ENCODE data around the gene DCTN4. TPM values are rescaled to one million over a fixed set of nuclear protein-coding genes. Genes with fewer than 3 reads are reported as not detected.

The DCTN4 gene
- total RNA-seq, 1 experiment from 2014 or later: 66.8 TPM

DNA sequence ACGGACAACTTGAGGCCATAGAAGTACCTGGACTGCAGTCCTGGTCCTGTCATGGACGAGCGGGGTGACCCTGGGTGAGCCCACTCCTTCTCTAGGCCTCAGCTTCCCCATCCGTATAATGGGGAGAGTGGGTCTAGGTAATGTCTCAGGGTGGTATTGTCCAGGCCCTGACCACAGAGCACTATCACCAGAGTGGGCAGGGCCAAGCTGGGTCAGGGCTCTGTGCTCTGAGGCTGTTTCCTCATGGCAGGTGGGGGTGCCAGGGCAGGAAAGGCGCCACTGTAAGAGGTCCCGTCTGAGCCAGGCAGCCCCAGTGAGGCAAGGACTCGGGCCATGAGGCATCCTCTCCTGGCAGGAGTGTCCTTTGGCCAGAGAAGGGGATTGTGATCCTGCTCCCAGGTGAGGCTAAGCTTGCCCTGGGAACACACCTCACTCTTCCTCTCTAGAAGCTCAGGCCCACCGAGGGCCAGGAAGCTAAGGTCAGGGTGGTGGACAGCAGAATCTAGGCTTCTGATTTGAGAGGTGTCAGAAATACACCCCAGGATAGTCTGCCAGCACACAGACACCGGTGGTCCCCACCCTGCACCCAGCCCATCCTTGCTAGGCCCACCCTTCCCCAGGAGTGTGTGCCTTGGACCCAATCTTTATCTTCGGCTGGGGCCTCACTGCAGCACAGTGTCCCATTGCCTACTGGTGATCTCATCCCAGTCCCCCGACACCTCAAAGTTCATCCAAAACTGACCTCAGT lies 99.3 kb downstream of the DCTN4 start:
- ChIA-PET POLR2A (interaction anchor here (0.5 kb wide), 1 partner anchor 30 kb away, joined by 5 read pairs; no protein-coding TSS in a partner anchor), CTCF (interaction anchor here (0.6 to 1.3 kb wide), 2 partner anchors 100 to 103 kb away, joined by 4 to 5 read pairs; no protein-coding TSS in a partner anchor)
- DNase-seq (ENCODE audit: low read depth, low spot score): no peak
- intact Hi-C loops (cut with micrococcal nuclease; ENCODE audit: unreplicated experiment): no loop called here
- Histone ChIP-seq H3K36me3 (ENCODE audit: control insufficient read depth, insufficient read depth, low read length) (no peaks in the 10 kb centered on the region), H3K4me3 (ENCODE audit: low read depth in 2 of 2, low read length in 2 of 2) (no peak overlapping the region), H3K4me1 (ENCODE audit: control insufficient read depth, insufficient read depth, low read length) (peaks cover 9% of the 10 kb centered on the region; the same call in 1 of the 2 replicates), H3K27ac (ENCODE audit: low read length) (no peak overlapping the region), H3K9me3 (ENCODE audit: control insufficient read depth, insufficient read depth, low read depth, low read length) (no peaks in the 10 kb centered on the region), H3K27me3 (ENCODE audit: control insufficient read depth, insufficient read depth, low read length) (no peaks in the 10 kb centered on the region)
- ATAC-seq: no peak
- in situ Hi-C loops (cut with HindIII; ENCODE audit: low pct_unique_long_range_greater_than_20kb, low sequenced_read_pairs): no loop called here
- BruUV-seq (replicated peaks): no TSS peak
- TF ChIP-seq SIN3A (IDR thresholded peaks at IDR 0.05; ENCODE audit: borderline replicate concordance, insufficient read depth, low read depth, low read length): no peak
- TF ChIP-seq POLR2AphosphoS5 (IDR thresholded peaks at IDR 0.05; ENCODE audit: low read depth, low read length): no peak
- no peak for TF ChIP-seq TCF7L2 (IDR thresholded peaks at IDR 0.05; ENCODE audit: low read depth, low read length)
- TF ChIP-seq CTCF (IDR thresholded peaks at IDR 0.05): no peak
- TF ChIP-seq, protein P1, sequence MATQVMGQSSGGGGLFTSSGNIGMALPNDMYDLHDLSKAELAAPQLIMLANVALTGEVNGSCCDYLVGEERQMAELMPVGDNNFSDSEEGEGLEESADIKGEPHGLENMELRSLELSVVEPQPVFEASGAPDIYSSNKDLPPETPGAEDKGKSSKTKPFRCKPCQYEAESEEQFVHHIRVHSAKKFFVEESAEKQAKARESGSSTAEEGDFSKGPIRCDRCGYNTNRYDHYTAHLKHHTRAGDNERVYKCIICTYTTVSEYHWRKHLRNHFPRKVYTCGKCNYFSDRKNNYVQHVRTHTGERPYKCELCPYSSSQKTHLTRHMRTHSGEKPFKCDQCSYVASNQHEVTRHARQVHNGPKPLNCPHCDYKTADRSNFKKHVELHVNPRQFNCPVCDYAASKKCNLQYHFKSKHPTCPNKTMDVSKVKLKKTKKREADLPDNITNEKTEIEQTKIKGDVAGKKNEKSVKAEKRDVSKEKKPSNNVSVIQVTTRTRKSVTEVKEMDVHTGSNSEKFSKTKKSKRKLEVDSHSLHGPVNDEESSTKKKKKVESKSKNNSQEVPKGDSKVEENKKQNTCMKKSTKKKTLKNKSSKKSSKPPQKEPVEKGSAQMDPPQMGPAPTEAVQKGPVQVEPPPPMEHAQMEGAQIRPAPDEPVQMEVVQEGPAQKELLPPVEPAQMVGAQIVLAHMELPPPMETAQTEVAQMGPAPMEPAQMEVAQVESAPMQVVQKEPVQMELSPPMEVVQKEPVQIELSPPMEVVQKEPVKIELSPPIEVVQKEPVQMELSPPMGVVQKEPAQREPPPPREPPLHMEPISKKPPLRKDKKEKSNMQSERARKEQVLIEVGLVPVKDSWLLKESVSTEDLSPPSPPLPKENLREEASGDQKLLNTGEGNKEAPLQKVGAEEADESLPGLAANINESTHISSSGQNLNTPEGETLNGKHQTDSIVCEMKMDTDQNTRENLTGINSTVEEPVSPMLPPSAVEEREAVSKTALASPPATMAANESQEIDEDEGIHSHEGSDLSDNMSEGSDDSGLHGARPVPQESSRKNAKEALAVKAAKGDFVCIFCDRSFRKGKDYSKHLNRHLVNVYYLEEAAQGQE (IDR thresholded peaks at IDR 0.05; ENCODE audit: insufficient read depth in 1 of 2, low read depth in 2 of 2, low read length in 1 of 2): no peak

- H3K4me3 ChIP-seq (ENCODE audit: low read depth in 2 of 2, low read length in 2 of 2): no peak overlapping the region
- H3K4me1 ChIP-seq (ENCODE audit: control insufficient read depth, insufficient read depth, low read length): peaks cover 11% of the 10 kb centered on the region; the same call in 1 of the 2 replicates
- TF ChIP-seq POLR2AphosphoS5 (IDR thresholded peaks at IDR 0.05; ENCODE audit: low read depth, low read length) (peak; percentile 57), TCF7L2 (IDR thresholded peaks at IDR 0.05; ENCODE audit: low read depth, low read length) (no peak)
- DNase-seq (ENCODE audit: low read depth, low spot score): no peak
- H3K9me3 ChIP-seq (ENCODE audit: control insufficient read depth, insufficient read depth, low read depth, low read length): no peaks in the 10 kb centered on the region
- ChIA-PET CTCF (interaction anchor here (1.3 kb wide), 1 partner anchor 99 kb away, joined by 4 read pairs; no protein-coding TSS in a partner anchor), POLR2A (interaction anchor here (0.5 kb wide), 1 partner anchor 31 kb away, joined by 5 read pairs; no protein-coding TSS in a partner anchor)
- no peaks in the 10 kb centered on the region for H3K27me3 ChIP-seq (ENCODE audit: control insufficient read depth, insufficient read depth, low read length)
- no peaks in the 10 kb centered on the region for H3K36me3 ChIP-seq (ENCODE audit: control insufficient read depth, insufficient read depth, low read length)
- H3K27ac ChIP-seq (ENCODE audit: low read length): 0 out of 2 replicates have a peak overlapping the region, but pooled peaks have one; percentile 17
- intact Hi-C loops (cut with micrococcal nuclease; ENCODE audit: unreplicated experiment): no loop called here
- ATAC-seq: peak; percentile 18; the same call in 1 of the 2 replicates
- in situ Hi-C loops (cut with HindIII; ENCODE audit: low pct_unique_long_range_greater_than_20kb, low sequenced_read_pairs): no loop called here
- BruUV-seq (replicated peaks): no TSS peak
Observed at GRCh38 chr5:150658699-150659265, 100.0 kb downstream of the DCTN4 start.

Other genes starting within 250 kb of the DCTN4 start
- gene SYNPO, start 118.4 kb downstream of the DCTN4 start, total RNA-seq (2021; ENCODE audit: unreplicated experiment): 82.8 TPM
- gene MYOZ3, start 97.8 kb downstream of the DCTN4 start, total RNA-seq (2021; ENCODE audit: unreplicated experiment): 1.7 TPM
- 54.3 TPM for gene RBM22, start 58.0 kb downstream of the DCTN4 start, total RNA-seq (2021; ENCODE audit: unreplicated experiment)
- gene SMIM3, start 19.7 kb upstream of the DCTN4 start, total RNA-seq (2021; ENCODE audit: unreplicated experiment): 55.2 TPM
- gene IRGM, start 87.5 kb upstream of the DCTN4 start, total RNA-seq (2021; ENCODE audit: unreplicated experiment): 0.18 TPM
- 0.05 TPM for gene ZNF300, start 146.0 kb upstream of the DCTN4 start, total RNA-seq (2021; ENCODE audit: unreplicated experiment)

Measured in Panc1 (cell line).